ENCODE data around the gene MMD2.

- TF ChIP-seq, protein P1, sequence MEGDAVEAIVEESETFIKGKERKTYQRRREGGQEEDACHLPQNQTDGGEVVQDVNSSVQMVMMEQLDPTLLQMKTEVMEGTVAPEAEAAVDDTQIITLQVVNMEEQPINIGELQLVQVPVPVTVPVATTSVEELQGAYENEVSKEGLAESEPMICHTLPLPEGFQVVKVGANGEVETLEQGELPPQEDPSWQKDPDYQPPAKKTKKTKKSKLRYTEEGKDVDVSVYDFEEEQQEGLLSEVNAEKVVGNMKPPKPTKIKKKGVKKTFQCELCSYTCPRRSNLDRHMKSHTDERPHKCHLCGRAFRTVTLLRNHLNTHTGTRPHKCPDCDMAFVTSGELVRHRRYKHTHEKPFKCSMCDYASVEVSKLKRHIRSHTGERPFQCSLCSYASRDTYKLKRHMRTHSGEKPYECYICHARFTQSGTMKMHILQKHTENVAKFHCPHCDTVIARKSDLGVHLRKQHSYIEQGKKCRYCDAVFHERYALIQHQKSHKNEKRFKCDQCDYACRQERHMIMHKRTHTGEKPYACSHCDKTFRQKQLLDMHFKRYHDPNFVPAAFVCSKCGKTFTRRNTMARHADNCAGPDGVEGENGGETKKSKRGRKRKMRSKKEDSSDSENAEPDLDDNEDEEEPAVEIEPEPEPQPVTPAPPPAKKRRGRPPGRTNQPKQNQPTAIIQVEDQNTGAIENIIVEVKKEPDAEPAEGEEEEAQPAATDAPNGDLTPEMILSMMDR (IDR thresholded peaks at IDR 0.05): no peak
- TF ChIP-seq POLR2A (IDR thresholded peaks at IDR 0.05): no peak
Observed at GRCh38 chr7:4906682-4907081, 52.3 kb downstream of the MMD2 start.

Measured in uterus (tissue), 2 donors.